OCI-LY7 (cell line): Measurements from ENCODE around the gene ADGRF3.

Source experiments
- CTCF ChIP-seq: fragments of 200-600 bp; sonication (generic); conservative IDR thresholded peaks from 2 replicates; pipeline ENCODE4 v1.5.1; 2014; ENCODE audit warnings: mild to moderate bottlenecking, antibody characterized with exemption, low read length, moderate library complexity, mixed read lengths
- EZH2phosphoT487 ChIP-seq: fragments of 200-600 bp; sonication (generic); IDR thresholded peaks from 2 replicates; pipeline ENCODE4 v1.6.1; 2018; ENCODE audit warnings: low read depth, borderline replicate concordance, mild to moderate bottlenecking, mixed run types, antibody characterized with exemption, low read length, moderate library complexity, mixed read lengths

GRCh38 chr2:26300234-26300925 lies 46.2 kb downstream of the ADGRF3 start:
- TF ChIP-seq CTCF: no peak
- TF ChIP-seq EZH2phosphoT487: no peak
